GM06990 (cell line): ENCODE data around the gene AVPR2.

ENCODE experiments used
- DNase-seq: peaks from one replicate; pipeline ENCODE4 v3.0.0-alpha.2; 2011; ENCODE audit not compliant: insufficient read length; ENCODE audit errors: extremely low read depth
- H3K27me3 ChIP-seq: replicated peaks from 2 replicates; pipeline ENCODE4 v1.6.0; 2011; ENCODE audit warnings: low read length; ENCODE audit not compliant: control insufficient read depth, insufficient read depth
- H3K36me3 ChIP-seq: 2 replicates; pipeline ENCODE4 v1.5.1; 2011; ENCODE audit warnings: low read length; ENCODE audit not compliant: control insufficient read depth, insufficient read depth
- H3K4me3 ChIP-seq: replicated peaks from 2 replicates; pipeline ENCODE4 v1.5.1; 2011; ENCODE audit warnings: low read depth, mild to moderate bottlenecking, control low read depth, low read length
- CTCF ChIP-seq: IDR thresholded peaks from 2 replicates; pipeline ENCODE4 v1.5.1; 2011; ENCODE audit warnings: low read length, control low read depth, mild to moderate bottlenecking, inconsistent platforms; ENCODE audit not compliant: insufficient read depth, poor library complexity, severe bottlenecking

Gene AVPR2

GRCh38 chrX:153921511-153922446 lies 17.3 kb downstream of the AVPR2 start:
- DNase-seq, result no peak
- H3K4me3 ChIP-seq, result no peak overlapping the region
- TF ChIP-seq CTCF, result no peak

DNA sequence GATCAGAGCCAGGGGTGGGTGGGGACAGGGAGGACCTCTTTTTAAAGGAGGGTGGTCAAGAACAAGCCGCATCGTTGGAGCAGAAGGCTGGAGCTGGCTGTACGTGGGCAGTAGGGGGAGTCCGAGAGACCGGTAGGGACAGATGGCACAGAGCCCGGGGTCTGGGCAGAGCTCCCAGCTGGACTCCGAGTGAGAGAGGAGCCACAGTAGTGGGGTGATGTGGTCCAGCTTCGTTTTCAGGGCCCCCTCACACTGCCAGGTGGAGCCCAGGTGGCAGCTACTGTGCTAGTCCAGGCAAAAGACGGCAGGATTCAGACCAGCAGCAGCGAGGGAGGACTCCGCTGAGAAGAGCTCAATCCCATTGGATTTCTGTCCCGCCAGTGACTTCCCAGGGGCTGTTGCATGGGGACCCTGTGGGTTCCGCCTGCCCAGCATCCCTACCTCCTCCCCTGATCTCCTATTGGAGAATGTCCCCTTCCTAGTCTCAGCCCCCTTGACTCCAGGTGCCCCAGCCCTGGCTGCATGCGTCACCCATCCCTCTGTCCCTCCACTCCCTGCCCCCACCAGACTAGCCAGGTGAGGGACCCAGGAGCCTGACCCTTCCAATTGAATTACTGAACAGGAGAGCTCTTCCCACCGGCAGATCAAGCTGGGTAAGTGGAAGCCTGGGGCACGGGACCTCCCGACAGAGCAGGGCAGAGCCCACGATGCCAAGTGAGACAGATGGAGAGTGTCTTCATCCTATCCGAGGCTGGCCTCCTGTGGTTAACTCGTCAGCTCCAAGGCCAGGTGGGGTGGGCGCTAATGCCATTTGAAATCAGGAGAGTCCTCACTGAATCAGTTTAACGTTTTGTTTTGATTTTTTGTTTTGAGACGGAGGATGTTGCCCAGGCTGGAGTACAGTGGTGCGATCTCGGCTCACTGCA lies 18.7 kb downstream of the AVPR2 start:
- H3K4me3 ChIP-seq, result no peak overlapping the region; the same call in 1 of the 2 replicates
- TF ChIP-seq CTCF, result peak; percentile 50
- DNase-seq, result peak; percentile 22
- H3K36me3 ChIP-seq, result peaks cover 10% of the 10 kb centered on the region
- no peaks in the 10 kb centered on the region for H3K27me3 ChIP-seq

More at GRCh38 chrX:153921511-153922446, 17.3 kb downstream of the AVPR2 start:
- Histone ChIP-seq H3K27me3 (no peaks in the 10 kb centered on the region), H3K36me3 (peaks cover 10% of the 10 kb centered on the region)

- no peak for TF ChIP-seq CTCF
- H3K27me3 ChIP-seq, result no peaks in the 10 kb centered on the region
- peak; percentile 33 for DNase-seq
- H3K4me3 ChIP-seq, result peak overlapping the region; percentile 79
- H3K36me3 ChIP-seq, result peaks cover 8% of the 10 kb centered on the region
Measured at GRCh38 chrX:153924149-153924861, 19.8 kb downstream of the AVPR2 start.

DNA sequence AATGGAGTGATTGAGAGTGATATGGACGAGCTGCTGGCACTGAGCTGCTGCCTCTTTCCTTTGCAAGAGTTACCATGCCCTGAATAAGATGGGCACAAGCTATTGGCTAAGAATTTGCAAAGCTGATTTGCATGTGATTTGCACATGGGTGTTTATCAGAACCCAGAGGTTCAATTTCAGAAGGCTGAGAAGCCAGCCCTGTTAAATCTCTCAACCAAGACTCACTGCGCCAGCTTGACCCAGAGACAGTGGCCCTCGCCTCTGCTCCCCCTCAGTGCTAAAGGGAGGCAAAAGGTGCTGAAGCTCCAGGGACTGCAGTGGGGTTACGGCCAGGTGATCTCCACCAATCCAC lies 20.9 kb downstream of the AVPR2 start:
- H3K36me3 ChIP-seq, result peaks cover 8% of the 10 kb centered on the region
- no peak for TF ChIP-seq CTCF
- H3K4me3 ChIP-seq, result peak overlapping the region; percentile 79
- H3K27me3 ChIP-seq, result no peaks in the 10 kb centered on the region
- DNase-seq, result no peak

GRCh38 chrX:153925739-153926551 lies 21.5 kb downstream of the AVPR2 start, which contains the start of gene ARHGAP4:
Gene ARHGAP4 (minus strand): TSS chrX:153926264. CDS start chrX:153926202, 62 bp downstream.
- H3K27me3 ChIP-seq, result no peaks in the 10 kb centered on the region
- peak; percentile 75 for DNase-seq
- TF ChIP-seq CTCF, result no peak
- peaks cover 2% of the 10 kb centered on the region for H3K36me3 ChIP-seq
- peak within 1 kb of the TSS; percentile 79 for H3K4me3 ChIP-seq
